ENCODE measurements around the gene PPP1R18.

PPP1R18 gene

GRCh38 chr6:30689022-30689865 is 2.8 kb upstream of the PPP1R18 start:
- no peak for DNase-seq (ENCODE audit: low spot score)

GRCh38 chr6:30688569-30688968 is 2.1 kb upstream of the PPP1R18 start:
- DNase-seq (ENCODE audit: low spot score): no peak

GRCh38 chr6:30687659-30688431 is 1.4 kb upstream of the PPP1R18 start:
- no peak for DNase-seq (ENCODE audit: low spot score)

GRCh38 chr6:30686908-30687658 is 638 bp upstream of the PPP1R18 start:
- DNase-seq (ENCODE audit: low spot score): peak; percentile 92

GRCh38 chr6:30685157-30686008 is 1.1 kb downstream of the PPP1R18 start:
- no peak for DNase-seq (ENCODE audit: low spot score)

- DNase-seq (ENCODE audit: low spot score): no peak
Measured at GRCh38 chr6:30684386-30685156, 1.9 kb downstream of the PPP1R18 start.

DNA sequence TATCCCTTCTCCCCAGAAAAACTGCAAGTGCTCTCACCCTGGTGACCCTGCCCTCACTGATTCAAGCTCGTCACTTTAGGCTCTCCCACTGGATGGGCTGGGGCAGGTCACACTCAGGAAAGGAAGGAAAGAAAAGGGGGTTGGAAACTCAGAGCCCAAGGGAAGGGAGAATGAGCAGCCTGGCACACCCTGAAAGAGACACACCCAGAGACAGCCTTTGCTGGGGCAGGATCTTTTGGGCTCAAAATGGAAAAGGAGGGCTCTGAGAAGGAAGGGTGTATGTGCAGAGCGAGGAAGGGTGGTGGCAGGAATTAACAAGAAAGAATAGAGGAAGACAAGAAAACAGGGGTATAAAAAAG is 2.5 kb downstream of the PPP1R18 start:
- DNase-seq (ENCODE audit: low spot score): no peak

DNA sequence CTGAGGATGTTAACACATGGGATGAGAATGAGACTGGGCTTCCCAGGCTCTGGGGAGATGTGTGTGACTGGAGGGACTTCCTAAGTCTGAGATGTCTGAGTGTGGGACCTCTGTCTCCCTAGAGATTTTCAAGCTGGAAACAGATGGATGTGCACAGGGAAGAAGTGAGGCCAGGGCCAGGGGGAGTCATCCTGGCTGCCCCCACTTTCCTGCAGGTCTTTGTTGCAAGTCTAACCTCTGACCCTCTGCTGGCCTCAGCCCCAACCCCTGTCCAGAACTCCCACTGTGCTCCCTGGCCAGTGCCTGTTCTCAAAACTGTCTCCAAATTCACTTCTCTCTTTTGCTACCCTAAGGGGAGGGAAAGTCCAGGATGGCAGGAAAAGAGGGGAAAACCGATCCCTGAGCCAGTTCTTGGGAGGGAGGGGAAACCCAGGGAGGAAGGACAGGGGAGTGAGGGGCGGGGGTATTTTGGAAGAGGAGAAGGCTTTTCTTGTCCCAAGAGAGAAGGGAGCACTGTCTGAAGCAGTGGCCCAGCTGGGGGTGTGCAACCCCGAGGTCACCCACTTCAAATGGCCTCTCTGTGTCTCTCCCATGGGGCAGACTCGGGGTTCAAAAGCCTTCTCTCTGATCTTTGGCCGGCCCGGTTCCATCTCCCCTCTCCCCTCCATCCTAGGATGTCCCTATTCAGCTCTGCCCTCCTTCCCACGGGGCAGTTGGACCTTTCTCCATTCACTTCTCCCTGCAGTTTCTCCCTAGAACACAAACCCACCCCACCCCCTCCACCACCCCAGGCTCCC is 3.1 kb downstream of the PPP1R18 start:
- no peak for DNase-seq (ENCODE audit: low spot score)

DNA sequence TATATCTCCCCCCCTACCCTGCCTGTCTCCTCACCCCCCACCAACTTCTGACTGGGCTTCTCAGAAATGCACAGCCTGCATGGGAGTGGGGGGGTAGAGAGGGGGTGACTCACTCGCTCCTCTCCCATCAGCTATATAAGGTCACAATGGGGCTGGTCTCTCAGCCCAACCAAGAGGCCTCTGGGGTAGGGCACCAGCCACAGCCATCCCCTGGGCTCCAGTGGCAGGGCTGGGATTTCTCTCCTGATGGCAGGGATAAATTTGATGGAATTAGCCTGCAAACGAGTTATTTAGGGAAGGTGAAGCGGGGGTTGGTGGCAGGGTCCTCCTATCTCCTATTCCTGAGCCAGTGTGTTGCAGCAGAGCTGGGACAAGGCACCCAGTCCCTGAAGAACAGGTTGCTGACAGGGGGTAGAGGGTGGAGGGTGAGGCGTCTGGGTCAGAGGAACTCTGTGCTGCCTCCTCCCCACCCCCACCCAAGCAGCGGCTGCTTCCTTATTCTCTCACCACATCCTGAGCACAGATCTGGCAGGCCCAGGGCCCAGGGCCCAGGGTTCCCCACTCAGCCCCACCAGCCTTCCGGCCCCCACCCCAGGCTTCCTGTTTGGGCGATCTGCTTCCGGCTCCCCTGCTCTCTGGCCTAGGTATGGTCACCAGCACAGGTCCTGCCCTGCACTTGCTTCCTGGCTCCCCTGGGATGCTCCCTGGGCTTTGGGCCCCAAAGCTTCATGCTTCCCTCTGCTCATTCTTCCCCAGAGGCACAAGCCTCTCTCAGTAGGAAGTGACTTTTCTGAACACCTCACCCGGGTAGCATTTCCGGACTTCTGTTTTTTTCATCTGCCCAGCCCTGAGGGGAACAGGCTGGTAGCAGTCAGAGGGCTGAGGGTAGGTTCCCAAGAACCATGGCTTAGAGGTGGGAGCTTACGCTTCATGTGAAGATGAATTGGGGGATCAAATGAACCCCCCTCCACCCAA is 4.0 kb downstream of the PPP1R18 start:
- DNase-seq (ENCODE audit: low spot score): no peak

DNA sequence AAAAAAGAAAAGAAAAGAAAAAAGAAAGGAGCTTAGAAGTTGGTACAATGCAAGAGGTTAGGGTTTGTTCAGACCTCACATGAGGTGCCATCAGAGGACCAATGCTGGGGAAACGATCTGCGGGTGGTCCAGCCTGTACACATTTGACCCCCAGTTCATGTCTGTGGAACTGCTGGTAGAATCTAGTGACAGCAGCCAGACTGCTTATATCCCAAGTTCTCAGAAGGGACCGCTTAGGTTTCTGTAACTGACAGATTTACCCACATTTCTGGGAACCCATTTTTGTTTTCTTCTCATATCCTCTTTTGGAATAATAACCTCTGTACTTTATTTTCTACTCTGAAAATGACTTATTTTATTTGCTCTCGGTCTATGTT is 4.7 kb downstream of the PPP1R18 start:
- DNase-seq (ENCODE audit: low spot score): no peak

DNA sequence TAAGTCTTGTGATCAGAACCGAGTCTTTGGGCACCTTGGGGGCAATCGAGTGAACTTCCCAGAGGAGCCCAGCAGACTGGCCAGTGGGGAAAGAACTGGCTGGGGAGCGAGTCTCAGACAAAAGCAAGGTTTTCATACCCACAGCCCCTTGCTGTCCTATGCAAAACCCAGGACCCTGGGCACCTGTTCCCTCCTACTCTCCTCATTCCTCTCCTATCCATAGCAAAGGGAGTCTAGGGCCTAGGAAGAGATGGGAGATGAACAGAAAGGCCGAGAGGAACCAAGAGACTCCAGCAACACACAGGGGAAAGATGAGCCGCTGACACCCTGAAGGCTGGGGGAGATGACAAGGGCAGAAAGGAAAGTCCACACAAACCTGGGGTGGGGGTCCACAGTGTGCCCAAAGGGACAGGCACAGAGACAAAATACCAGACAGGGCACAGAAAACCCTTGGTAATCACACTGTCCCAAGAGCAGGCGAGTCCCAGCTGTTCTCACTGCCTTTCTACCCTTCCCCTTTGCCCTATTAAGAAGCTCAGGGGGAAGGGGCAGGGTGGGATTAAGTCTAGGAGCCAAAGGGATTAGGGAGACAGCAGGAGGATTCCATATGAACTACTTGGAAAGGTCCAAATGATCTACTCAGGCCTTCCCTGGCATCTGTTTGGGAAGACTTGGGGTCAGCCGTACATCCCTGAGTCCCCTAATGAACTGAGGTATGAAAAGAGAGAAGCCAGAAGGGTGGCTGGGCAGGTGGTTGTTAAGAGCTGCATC is 6.5 kb downstream of the PPP1R18 start:
- no peak for DNase-seq (ENCODE audit: low spot score)

- peak; percentile 91 for DNase-seq (ENCODE audit: low spot score)
Measured at GRCh38 chr6:30678964-30679726, 7.3 kb downstream of the PPP1R18 start.

- no peak for DNase-seq (ENCODE audit: low spot score)
Measured at GRCh38 chr6:30676660-30677285, 9.7 kb downstream of the PPP1R18 start.

GRCh38 chr6:30672445-30673253 is 13.8 kb downstream of the PPP1R18 start, which contains the start of gene DHX16:
Gene DHX16 (minus strand): TSS chr6:30673006. CDS start chr6:30672841, 165 bp downstream.
- DNase-seq (ENCODE audit: low spot score): peak; percentile 93

GRCh38 chr6:30670760-30671527 is 15.5 kb downstream of the PPP1R18 start:
- no peak for DNase-seq (ENCODE audit: low spot score)

All from ecto neural progenitor cell (in vitro differentiated cells).